HEK293 (cell line): Measurements from ENCODE around the gene SLC4A8.
"Not testable (repeated sequence)": the region's sequence is repeated elsewhere in the genome, so short reads cannot be mapped to it uniquely, and the experiment has no call there.

Experiments
- CTCF ChIA-PET: fragments of 350-600 bp; formaldehyde crosslinking; extraction: SDS; loops from one replicate; lab custom pipeline; 2021; ENCODE audit warnings: antibody characterized with exemption; lab: Yijun Ruan, JAX
- POLR2A ChIA-PET: fragments of 300-600 bp; formaldehyde crosslinking; extraction: SDS; loops from one replicate; lab custom pipeline; 2020; ENCODE audit warnings: antibody characterized with exemption, inconsistent platforms; lab: Yijun Ruan, JAX
- H3K27ac ChIP-seq: fragments of 200-500 bp; sonication (Bioruptor generic); 2 replicates; pipeline ENCODE4 v1.5.1; 2014; ENCODE audit warnings: low read depth, low read length, control low read depth, inconsistent platforms; ENCODE audit errors: extremely low read depth
- H3K36me3 ChIP-seq, 2 experiments: fragments of 200-500 bp in 1 of 2; sonication (Bioruptor generic) in 1 of 2; 1 replicate in 1 of 2; 2 replicates in 1 of 2; pipeline ENCODE4 v1.5.1; 2014 to 2017; ENCODE audit warnings: inconsistent platforms in 2 of 2, low read length in 2 of 2; ENCODE audit not compliant: control insufficient read depth in 2 of 2, insufficient read depth in 1 of 2
- H3K4me1 ChIP-seq: fragments of 200-500 bp; sonication (Bioruptor generic); 2 replicates; pipeline ENCODE4 v1.5.1; 2014; ENCODE audit warnings: mild to moderate bottlenecking, low read length, inconsistent platforms; ENCODE audit not compliant: control insufficient read depth, insufficient read depth
- H3K4me3 ChIP-seq: 2 replicates; pipeline ENCODE4 v1.5.1; 2011; ENCODE audit warnings: low read depth, mild to moderate bottlenecking, control low read depth, low read length, moderate library complexity
- H3K9me3 ChIP-seq: fragments of 200-500 bp; sonication (Bioruptor generic); 2 replicates; pipeline ENCODE4 v1.5.1; 2014; ENCODE audit warnings: low read depth, low read length, inconsistent platforms; ENCODE audit not compliant: control insufficient read depth, insufficient read depth
- EGR2 ChIP-seq: fragments of 450-650 bp; formaldehyde crosslinking; IDR thresholded peaks from 2 replicates; pipeline ENCODE4 v1.5.1; 2016; ENCODE audit warnings: low read depth, missing biosample characterization, missing genetic modification characterization
- KLF8 ChIP-seq: fragments of 450-650 bp; formaldehyde crosslinking; IDR thresholded peaks from 2 replicates; pipeline ENCODE4 v1.5.1; 2016; ENCODE audit warnings: missing biosample characterization, missing genetic modification characterization
- PRDM6 ChIP-seq: fragments of 450-650 bp; formaldehyde crosslinking; IDR thresholded peaks from 2 replicates; pipeline ENCODE4 v1.5.1; 2017; ENCODE audit warnings: missing biosample characterization, missing genetic modification characterization
- REPIN1 ChIP-seq: fragments of 450-650 bp; formaldehyde crosslinking; IDR thresholded peaks from 2 replicates; pipeline ENCODE4 v1.5.1; 2017; ENCODE audit warnings: missing biosample characterization, missing genetic modification characterization, low read depth
- SCRT2 ChIP-seq: fragments of 450-650 bp; formaldehyde crosslinking; IDR thresholded peaks from 2 replicates; pipeline ENCODE4 v1.5.1; 2016; ENCODE audit warnings: missing biosample characterization, missing genetic modification characterization
- YY1 ChIP-seq: fragments of 450-650 bp; formaldehyde crosslinking; IDR thresholded peaks from 2 replicates; pipeline ENCODE4 v1.5.1; 2018; ENCODE audit warnings: missing biosample characterization, missing genetic modification characterization
- ZBTB1 ChIP-seq: fragments of 450-650 bp; formaldehyde crosslinking; IDR thresholded peaks from 2 replicates; pipeline ENCODE4 v1.5.1; 2016; ENCODE audit warnings: missing biosample characterization, missing genetic modification characterization
- ZBTB17 ChIP-seq: fragments of 450-650 bp; formaldehyde crosslinking; IDR thresholded peaks from 2 replicates; pipeline ENCODE4 v1.5.1; 2016; ENCODE audit warnings: missing biosample characterization, missing genetic modification characterization
- ZFP3 ChIP-seq: fragments of 450-650 bp; formaldehyde crosslinking; IDR thresholded peaks from 2 replicates; pipeline ENCODE4 v1.5.1; 2016; ENCODE audit warnings: low read depth, missing biosample characterization, missing genetic modification characterization
- ZFP41 ChIP-seq: fragments of 450-650 bp; formaldehyde crosslinking; IDR thresholded peaks from 2 replicates; pipeline ENCODE4 v1.5.1; 2016; ENCODE audit warnings: missing biosample characterization, missing genetic modification characterization, borderline replicate concordance
- ZNF2 ChIP-seq: fragments of 450-650 bp; formaldehyde crosslinking; IDR thresholded peaks from 2 replicates; pipeline ENCODE4 v1.5.1; 2016; ENCODE audit warnings: missing biosample characterization, missing genetic modification characterization
- ZNF23 ChIP-seq: fragments of 450-650 bp; formaldehyde crosslinking; IDR thresholded peaks from 2 replicates; pipeline ENCODE4 v1.5.1; 2016; ENCODE audit warnings: missing biosample characterization, missing genetic modification characterization, borderline replicate concordance
- ZNF248 ChIP-seq: fragments of 450-650 bp; formaldehyde crosslinking; IDR thresholded peaks from 2 replicates; pipeline ENCODE4 v1.5.1; 2017; ENCODE audit warnings: missing biosample characterization, missing genetic modification characterization
- ZNF37A ChIP-seq: fragments of 450-650 bp; IDR thresholded peaks from 2 replicates; pipeline ENCODE4 v1.5.1; 2018; ENCODE audit warnings: missing biosample characterization, missing genetic modification characterization
- ZNF544 ChIP-seq: fragments of 450-650 bp; formaldehyde crosslinking; IDR thresholded peaks from 2 replicates; pipeline ENCODE4 v1.5.0; 2017; ENCODE audit warnings: missing biosample characterization, missing genetic modification characterization
- ZNF548 ChIP-seq: fragments of 450-650 bp; formaldehyde crosslinking; IDR thresholded peaks from 2 replicates; pipeline ENCODE4 v1.5.1; 2016; ENCODE audit warnings: missing biosample characterization, missing genetic modification characterization
- ZNF596 ChIP-seq: fragments of 450-650 bp; IDR thresholded peaks from 2 replicates; pipeline ENCODE4 v1.5.0; 2018; ENCODE audit warnings: missing biosample characterization, mild to moderate bottlenecking, missing genetic modification characterization, moderate library complexity
- ZNF677 ChIP-seq: fragments of 450-650 bp; IDR thresholded peaks from 2 replicates; pipeline ENCODE4 v1.5.0; 2018; ENCODE audit warnings: missing biosample characterization, mild to moderate bottlenecking, missing genetic modification characterization, moderate library complexity
- ZNF701 ChIP-seq: fragments of 450-650 bp; formaldehyde crosslinking; IDR thresholded peaks from 2 replicates; pipeline ENCODE4 v1.5.1; 2016; ENCODE audit warnings: missing biosample characterization, missing genetic modification characterization
- ZNF791 ChIP-seq: fragments of 450-650 bp; formaldehyde crosslinking; IDR thresholded peaks from 2 replicates; pipeline ENCODE4 v1.5.1; 2016; ENCODE audit warnings: missing biosample characterization, missing genetic modification characterization
- ZSCAN4 ChIP-seq: fragments of 450-650 bp; formaldehyde crosslinking; IDR thresholded peaks from 2 replicates; pipeline ENCODE4 v1.5.1; 2017; ENCODE audit warnings: missing biosample characterization, missing genetic modification characterization

Gene SLC4A8

GRCh38 chr12:51512438-51512837, 87.8 kb downstream of the SLC4A8 start:
- H3K9me3 ChIP-seq = no peaks in the 10 kb centered on the region
- H3K36me3 ChIP-seq = no peaks in the 10 kb centered on the region
- CTCF ChIA-PET = no interaction called here
- POLR2A ChIA-PET = no interaction called here
- H3K4me1 ChIP-seq = no peaks in the 10 kb centered on the region
- no peak for TF ChIP-seq ZNF548 (tag by site-specific recombination)
- TF ChIP-seq ZSCAN4 (tag by site-specific recombination) = no peak
- TF ChIP-seq SCRT2 = no peak
- TF ChIP-seq PRDM6 (tag by site-specific recombination) = no peak
- no peak for TF ChIP-seq REPIN1
- TF ChIP-seq ZNF677 (tag by site-specific recombination) = no peak
- TF ChIP-seq ZBTB17 (tag by site-specific recombination) = no peak
- H3K27ac ChIP-seq = no peak overlapping the region
- no peak overlapping the region for H3K4me3 ChIP-seq

GRCh38 chr12:51515037-51515436, 90.4 kb downstream of the SLC4A8 start:
- H3K27ac ChIP-seq, H3K36me3 ChIP-seq, H3K9me3 ChIP-seq, H3K4me3 ChIP-seq, CTCF ChIA-PET, POLR2A ChIA-PET, H3K4me1 ChIP-seq: not testable (repeated sequence)

GRCh38 chr12:51517316-51517715, 92.7 kb downstream of the SLC4A8 start:
- Histone ChIP-seq H3K4me3 (no peak overlapping the region), H3K9me3 (no peaks in the 10 kb centered on the region), H3K27ac (no peak overlapping the region), H3K36me3 (no peaks in the 10 kb centered on the region), H3K4me1 (no peaks in the 10 kb centered on the region)
- ChIA-PET CTCF (interaction anchor here (0.7 kb wide), 1 partner anchor 32 kb away, joined by 4 read pairs; no protein-coding TSS in a partner anchor), POLR2A (no interaction called here)
- no peak for TF ChIP-seq ZSCAN4 (tag by site-specific recombination)
- TF ChIP-seq ZFP3 (tag by site-specific recombination) = no peak
- no peak for TF ChIP-seq ZNF23 (tag by site-specific recombination)
- no peak for TF ChIP-seq ZNF596
- TF ChIP-seq EGR2 (tag by site-specific recombination) = no peak
- no peak for TF ChIP-seq ZNF701 (tag by site-specific recombination)
- no peak for TF ChIP-seq ZNF677 (tag by site-specific recombination)
- TF ChIP-seq ZNF248 (tag by site-specific recombination) = no peak
- TF ChIP-seq ZNF791 (tag by site-specific recombination) = no peak
- no peak for TF ChIP-seq ZNF544
- TF ChIP-seq ZNF2 (tag by site-specific recombination) = no peak
- TF ChIP-seq ZBTB1 = no peak
- TF ChIP-seq YY1 (tag by site-specific recombination) = no peak
- TF ChIP-seq ZFP41 (tag by site-specific recombination) = no peak
- no peak for TF ChIP-seq ZNF37A (tag by site-specific recombination)
- TF ChIP-seq KLF8 = no peak
